GM12875 (cell line): ENCODE data around the gene ACVRL1.

Experiments used
- H3K4me3 ChIP-seq: one replicate; pipeline ENCODE4 v1.5.1; 2011; ENCODE audit warnings: low read depth, low read length, control low read depth
- CTCF ChIP-seq: IDR thresholded peaks from 2 replicates; pipeline ENCODE4 v1.5.1; 2011; ENCODE audit warnings: low read depth, mild to moderate bottlenecking, control low read depth, inconsistent platforms, low read length, moderate library complexity, borderline replicate concordance; ENCODE audit not compliant: insufficient read depth

Gene ACVRL1

GRCh38 chr12:51960488-51960887, 53.2 kb downstream of the ACVRL1 start:
- no peak overlapping the region for H3K4me3 ChIP-seq
- TF ChIP-seq CTCF = no peak

- H3K4me3 ChIP-seq = no peak overlapping the region
- TF ChIP-seq CTCF = no peak
Observed at GRCh38 chr12:51960890-51961289, 53.6 kb downstream of the ACVRL1 start.

GRCh38 chr12:51961834-51962233, 54.5 kb downstream of the ACVRL1 start:
- TF ChIP-seq CTCF = no peak

GRCh38 chr12:51962737-51963136, 55.4 kb downstream of the ACVRL1 start:
- TF ChIP-seq CTCF = no peak
- H3K4me3 ChIP-seq = no peak overlapping the region

More at GRCh38 chr12:51961834-51962233, 54.5 kb downstream of the ACVRL1 start:
- no peak overlapping the region for H3K4me3 ChIP-seq

- no peak overlapping the region for H3K4me3 ChIP-seq
- no peak for TF ChIP-seq CTCF
Observed at GRCh38 chr12:51963477-51963876, 56.2 kb downstream of the ACVRL1 start.

GRCh38 chr12:51969643-51970042, 62.3 kb downstream of the ACVRL1 start:
- no peak for TF ChIP-seq CTCF

GRCh38 chr12:51970904-51971646, 63.8 kb downstream of the ACVRL1 start:
- peak; percentile 73 for TF ChIP-seq CTCF
- H3K4me3 ChIP-seq = no peak overlapping the region

More at GRCh38 chr12:51969643-51970042, 62.3 kb downstream of the ACVRL1 start:
- no peak overlapping the region for H3K4me3 ChIP-seq
